ENCODE measurements around the gene ARHGEF11. TPM values are rescaled to one million over a fixed set of nuclear protein-coding genes. Genes with fewer than 3 reads are reported as not detected.
"Not testable (repeated sequence)": the region's sequence is repeated elsewhere in the genome, so short reads cannot be mapped to it uniquely, and the experiment has no call there.

The ARHGEF11 gene
- total RNA-seq, 1 donor from 2014 or later: 29.9 TPM

GRCh38 chr1:156941675-156942074, 103.9 kb downstream of the ARHGEF11 start:
- DNase-seq (no peak), ATAC-seq (ENCODE audit: poor library complexity) (no peak)
- intact Hi-C loops (cut with DNase I): no loop called here

GRCh38 chr1:156939786-156940334, 105.7 kb downstream of the ARHGEF11 start:
- intact Hi-C loops (cut with DNase I): no loop called here
- ATAC-seq (ENCODE audit: poor library complexity) (no peak), DNase-seq (no peak)

GRCh38 chr1:156938813-156939212, 106.7 kb downstream of the ARHGEF11 start:
- DNase-seq (no peak), ATAC-seq (ENCODE audit: poor library complexity) (no peak)
- intact Hi-C loops (cut with DNase I): no loop called here

GRCh38 chr1:156937883-156938282, 107.7 kb downstream of the ARHGEF11 start:
- DNase-seq: no peak
- intact Hi-C loops (cut with DNase I): no loop called here

GRCh38 chr1:156936721-156937220, 108.8 kb downstream of the ARHGEF11 start:
- ATAC-seq (ENCODE audit: poor library complexity): no peak
- DNase-seq: no peak
- intact Hi-C loops (cut with DNase I): no loop called here

More at GRCh38 chr1:156937883-156938282, 107.7 kb downstream of the ARHGEF11 start:
- no peak for ATAC-seq (ENCODE audit: poor library complexity)

- no peak for DNase-seq
- intact Hi-C loops (cut with DNase I): no loop called here
- ATAC-seq (ENCODE audit: poor library complexity): no peak
These were observed 109.4 kb downstream of the ARHGEF11 start for GRCh38 chr1:156936191-156936590.

- intact Hi-C loops (cut with DNase I): no loop called here
- no peak for DNase-seq
- ATAC-seq (ENCODE audit: poor library complexity): no peak
These were observed 109.9 kb downstream of the ARHGEF11 start for GRCh38 chr1:156935505-156936128.

GRCh38 chr1:156933136-156933535, 112.4 kb downstream of the ARHGEF11 start:
- intact Hi-C loops (cut with DNase I): no loop called here
- DNase-seq: no peak
- ATAC-seq (ENCODE audit: poor library complexity): no peak

- no peak for DNase-seq
- ATAC-seq (ENCODE audit: poor library complexity): no peak
- intact Hi-C loops (cut with DNase I): no loop called here
These were observed 113.4 kb downstream of the ARHGEF11 start for GRCh38 chr1:156931974-156932710.

- intact Hi-C loops (cut with DNase I): no loop called here
- DNase-seq: no peak
These were observed 114.2 kb downstream of the ARHGEF11 start for GRCh38 chr1:156931211-156931952.

GRCh38 chr1:156930483-156930882, 115.1 kb downstream of the ARHGEF11 start:
- DNase-seq: no peak
- intact Hi-C loops (cut with DNase I): no loop called here
- no peak for ATAC-seq (ENCODE audit: poor library complexity)

More at GRCh38 chr1:156931211-156931952, 114.2 kb downstream of the ARHGEF11 start:
- ATAC-seq (ENCODE audit: poor library complexity): no peak

GRCh38 chr1:156929596-156930238, 115.8 kb downstream of the ARHGEF11 start:
- ATAC-seq (ENCODE audit: poor library complexity) (no peak), DNase-seq (no peak)
- intact Hi-C loops (cut with DNase I): loop anchor here (5.0 kb wide), 1 partner anchor 37 kb away; the partner anchor contains the start of gene PEAR1

GRCh38 chr1:156928043-156928602, 117.4 kb downstream of the ARHGEF11 start:
- DNase-seq: no peak
- ATAC-seq (ENCODE audit: poor library complexity): no peak
- intact Hi-C loops (cut with DNase I): loop anchor here (5.0 kb wide), 1 partner anchor 36 kb away; the partner anchor contains the start of gene PEAR1

- intact Hi-C loops (cut with DNase I): loop anchor here (5.0 kb wide), 1 partner anchor 35 kb away; the partner anchor contains the start of gene PEAR1
- ATAC-seq (ENCODE audit: poor library complexity) (peak; percentile 70), DNase-seq (peak; percentile 83)
These were observed 118.1 kb downstream of the ARHGEF11 start for GRCh38 chr1:156927215-156928042.

- intact Hi-C loops (cut with DNase I): loop anchor here (5.0 kb wide), 1 partner anchor 34 kb away; the partner anchor contains the start of gene PEAR1
- not testable (repeated sequence) for ATAC-seq (ENCODE audit: poor library complexity)
- peak; percentile 20 for DNase-seq
These were observed 118.8 kb downstream of the ARHGEF11 start for GRCh38 chr1:156926695-156927094.

- peak; percentile 76 for DNase-seq
- ATAC-seq (ENCODE audit: poor library complexity): peak; percentile 38
- intact Hi-C loops (cut with DNase I): loop anchor here (5.0 kb wide), 1 partner anchor 34 kb away; the partner anchor contains the start of gene PEAR1
These were observed 119.4 kb downstream of the ARHGEF11 start for GRCh38 chr1:156926175-156926574.
